Neuronal stem cell (in vitro differentiated cells): Measurements from ENCODE around the gene HCN1.
"Not testable (repeated sequence)": the region's sequence is repeated elsewhere in the genome, so short reads cannot be mapped to it uniquely, and the experiment has no call there.

Experiments used
- DNase-seq: peaks from one replicate; pipeline ENCODE4 v3.0.0-alpha.2; 2013; ENCODE audit warnings: low spot score
- H2AFZ ChIP-seq: one replicate; pipeline ENCODE4 v1.6.1; 2013; ENCODE audit warnings: mild to moderate bottlenecking, low read length, inconsistent platforms
- H2AK5ac ChIP-seq: 2 replicates; pipeline ENCODE4 v1.6.1; 2013; ENCODE audit warnings: low read depth, mild to moderate bottlenecking, inconsistent platforms, low read length, moderate library complexity, mixed read lengths
- H2BK120ac ChIP-seq: 2 replicates; pipeline ENCODE4 v1.6.1; 2013; ENCODE audit warnings: low read depth, mild to moderate bottlenecking, inconsistent platforms, low read length, moderate library complexity, mixed read lengths
- H2BK12ac ChIP-seq: one replicate; pipeline ENCODE4 v1.6.1; 2013; ENCODE audit warnings: low read length, inconsistent platforms
- H2BK15ac ChIP-seq: 2 replicates; pipeline ENCODE4 v1.6.1; 2013; ENCODE audit warnings: mild to moderate bottlenecking, low read length, inconsistent platforms, mixed read lengths
- H2BK5ac ChIP-seq: one replicate; pipeline ENCODE4 v1.6.1; 2013; ENCODE audit warnings: inconsistent platforms, mild to moderate bottlenecking, low read length, moderate library complexity
- H3K14ac ChIP-seq: one replicate; pipeline ENCODE4 v1.6.1; 2013; ENCODE audit warnings: low read length, inconsistent platforms
- H3K18ac ChIP-seq: 2 replicates; pipeline ENCODE4 v1.6.1; 2013; ENCODE audit warnings: low read length, inconsistent platforms
- H3K23ac ChIP-seq: 2 replicates; pipeline ENCODE4 v1.6.1; 2013; ENCODE audit warnings: low read depth, mild to moderate bottlenecking, mixed read lengths, low read length, inconsistent platforms; ENCODE audit not compliant: poor library complexity
- H3K27ac ChIP-seq: replicated peaks from 3 replicates; pipeline ENCODE4 v1.5.1; 2013; ENCODE audit warnings: low read length, inconsistent platforms
- H3K27me3 ChIP-seq, 3 experiments: 2 replicates each; pipeline ENCODE4 v1.6.1; 2013; ENCODE audit warnings: low read length in 3 of 3, mild to moderate bottlenecking in 2 of 3, inconsistent platforms in 1 of 3, low read depth in 1 of 3, mixed read lengths in 1 of 3, moderate library complexity in 1 of 3; ENCODE audit not compliant: control insufficient read depth in 3 of 3, insufficient read depth in 3 of 3
- H3K36me3 ChIP-seq, 2 donors: replicated peaks in 1 of 2; 2 replicates each; pipeline ENCODE4 v1.6.1; 2013; ENCODE audit warnings: low read length in 2 of 2; ENCODE audit not compliant: control insufficient read depth in 2 of 2, insufficient read depth in 2 of 2
- H3K4ac ChIP-seq: 2 replicates; pipeline ENCODE4 v1.6.1; 2013; ENCODE audit warnings: inconsistent platforms, mild to moderate bottlenecking, low read length, moderate library complexity
- H3K4me1 ChIP-seq, 2 donors: 1 replicate in 1 of 2; 2 replicates in 1 of 2; pipeline ENCODE4 v1.6.1; 2013; ENCODE audit warnings: low read length in 2 of 2, low read depth in 1 of 2; ENCODE audit not compliant: control insufficient read depth in 2 of 2, insufficient read depth in 1 of 2
- H3K4me2 ChIP-seq: one replicate; pipeline ENCODE4 v1.6.1; 2013; ENCODE audit warnings: mild to moderate bottlenecking, low read length, inconsistent platforms; ENCODE audit not compliant: insufficient read depth, poor library complexity, severe bottlenecking
- H3K4me3 ChIP-seq, 2 donors: 2 replicates each; pipeline ENCODE4 v1.5.1; 2013; ENCODE audit warnings: low read length in 2 of 2, mild to moderate bottlenecking in 2 of 2, inconsistent platforms in 1 of 2, moderate library complexity in 1 of 2
- H3K79me1 ChIP-seq: one replicate; pipeline ENCODE4 v1.6.1; 2013; ENCODE audit warnings: low read depth, mild to moderate bottlenecking, inconsistent platforms, low read length, moderate library complexity
- H3K9ac ChIP-seq: one replicate; pipeline ENCODE4 v1.6.1; 2013; ENCODE audit warnings: mild to moderate bottlenecking, low read depth, low read length, inconsistent platforms; ENCODE audit not compliant: poor library complexity
- H3K9me3 ChIP-seq, 2 donors: replicated peaks in 1 of 2; 2 replicates each; pipeline versions ENCODE3 to v1.6.1; 2013; ENCODE audit warnings: low read length in 2 of 2, mild to moderate bottlenecking in 2 of 2, inconsistent platforms in 1 of 2, low read depth in 1 of 2, mixed read lengths in 1 of 2, moderate library complexity in 1 of 2; ENCODE audit not compliant: control insufficient read depth in 2 of 2, insufficient read depth in 1 of 2
- H4K8ac ChIP-seq: one replicate; pipeline ENCODE4 v1.6.1; 2013; ENCODE audit warnings: low read depth, mild to moderate bottlenecking, inconsistent platforms, low read length, moderate library complexity
- H4K91ac ChIP-seq: one replicate; pipeline ENCODE4 v1.6.1; 2013; ENCODE audit warnings: low read length, low read depth, mild to moderate bottlenecking, inconsistent platforms; ENCODE audit not compliant: poor library complexity
- WGBS, 2 donors: extraction: QIAGEN DNeasy Blood & Tissue Kit; methylation state at CpG; one replicate each; pipeline ENCODE4 v1.1.7; 2013; ENCODE audit warnings: missing lambda C conversion rate in 2 of 2, mixed read lengths in 1 of 2; ENCODE audit not compliant: insufficient read length in 2 of 2, insufficient replicate concordance in 1 of 2; ENCODE audit errors: extremely low coverage in 2 of 2; 5-methylcytosine and 5-hydroxymethylcytosine counted together

Gene HCN1

DNA sequence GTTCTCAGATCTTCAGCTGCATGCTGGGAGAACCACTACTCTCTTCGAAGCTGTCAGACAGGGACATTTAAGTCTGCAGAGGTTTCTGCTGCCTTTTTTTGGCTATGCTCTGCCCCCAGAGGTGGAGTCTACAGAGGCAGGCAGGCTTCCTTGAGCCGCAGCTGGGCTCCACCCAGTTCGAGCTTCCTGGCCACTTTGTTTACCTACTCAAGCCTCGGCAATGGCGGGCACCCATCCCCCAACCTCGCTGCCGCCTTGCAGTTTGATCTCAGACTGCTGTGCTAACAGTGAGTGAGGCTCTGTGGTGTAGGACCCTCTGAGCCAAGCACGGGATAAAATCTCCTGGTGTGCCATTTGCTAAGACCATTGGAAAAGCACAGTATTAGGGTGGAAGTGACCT, 110.2 kb downstream of the HCN1 start:
- not testable (repeated sequence) for H4K91ac ChIP-seq, H3K79me1 ChIP-seq, H2BK12ac ChIP-seq, H3K27ac ChIP-seq, H2BK15ac ChIP-seq, H2AK5ac ChIP-seq, H3K23ac ChIP-seq, H3K9ac ChIP-seq, H3K4ac ChIP-seq, H3K4me3 ChIP-seq, H3K9me3 ChIP-seq, H2BK5ac ChIP-seq, H3K4me2 ChIP-seq, H2AFZ ChIP-seq, H4K8ac ChIP-seq, H3K4me1 ChIP-seq, H3K27me3 ChIP-seq, H3K14ac ChIP-seq, H2BK120ac ChIP-seq, H3K18ac ChIP-seq, H3K36me3 ChIP-seq, DNase-seq
- WGBS, 2 donors, result no CpG with 5 or more reads among the region's 8 CpGs

DNA sequence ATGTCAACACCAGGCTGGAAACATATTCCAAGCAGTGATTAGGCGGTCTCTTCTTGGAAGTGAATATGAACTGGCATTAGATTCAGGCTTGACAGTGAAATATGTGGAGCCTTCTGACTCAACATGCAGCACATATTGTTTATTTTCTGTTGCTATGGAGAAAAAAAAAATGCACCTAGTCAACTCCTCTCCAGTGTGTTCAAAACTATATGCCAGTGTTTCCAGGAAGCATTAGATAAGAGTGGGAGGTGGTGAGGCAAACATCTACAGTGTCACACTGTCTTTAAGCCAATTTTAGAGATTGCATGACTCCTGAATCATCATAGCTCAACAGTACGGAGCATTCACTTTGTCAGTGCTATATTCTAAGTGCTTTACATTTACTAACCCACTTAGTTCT, 117.9 kb downstream of the HCN1 start:
- Histone ChIP-seq H3K79me1 (no peaks in the 10 kb centered on the region), H3K14ac (no peak overlapping the region), H4K91ac (no peak overlapping the region), H2AK5ac (no peak overlapping the region), H3K23ac (no peak overlapping the region), H3K36me3 (no peaks in the 10 kb centered on the region), H2AFZ (no peak overlapping the region), H3K27ac (no peak overlapping the region), H4K8ac (no peak overlapping the region), H3K4me1 (no peaks in the 10 kb centered on the region), H2BK12ac (no peak overlapping the region), H2BK15ac (no peak overlapping the region), H2BK120ac (no peak overlapping the region), H3K9ac (no peak overlapping the region), H2BK5ac (no peak overlapping the region), H3K4me2 (no peak overlapping the region), H3K18ac (no peak overlapping the region), H3K27me3 (no peaks in the 10 kb centered on the region), H3K9me3 (no peaks in the 10 kb centered on the region), H3K4ac (no peak overlapping the region), H3K4me3 (no peak overlapping the region)
- no peak for DNase-seq
- no CpG with 5 or more reads among the region's 2 CpGs for WGBS, 2 donors

DNA sequence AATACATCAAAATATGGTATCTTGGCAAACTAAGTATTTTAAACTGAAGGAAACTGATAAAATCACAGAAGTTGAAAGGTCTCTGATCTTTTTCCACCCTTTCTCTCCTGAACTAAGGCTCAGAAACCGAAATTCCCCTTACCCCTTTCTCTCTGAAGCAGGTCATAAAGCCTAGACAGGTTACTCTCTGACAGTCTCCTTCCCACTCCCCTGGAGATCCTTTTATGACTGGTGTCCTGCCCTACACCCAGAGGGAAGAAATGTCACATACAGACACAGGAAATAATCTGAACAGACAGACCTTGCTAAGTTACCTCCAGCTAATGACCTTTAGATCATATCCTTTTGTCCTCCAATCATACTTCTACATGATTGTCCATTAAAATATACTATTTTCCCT, 127.4 kb downstream of the HCN1 start:
- WGBS, 2 donors, result no CpG with 5 or more reads among the region's 1 CpG
- Histone ChIP-seq H2AFZ (no peak overlapping the region), H4K8ac (no peak overlapping the region), H2BK12ac (no peak overlapping the region), H2AK5ac (no peak overlapping the region), H3K4me2 (no peak overlapping the region), H3K4me1 (no peaks in the 10 kb centered on the region), H2BK120ac (no peak overlapping the region), H3K9me3 (no peaks in the 10 kb centered on the region), H3K79me1 (no peaks in the 10 kb centered on the region), H2BK15ac (no peak overlapping the region), H3K14ac (no peak overlapping the region), H3K27me3 (no peaks in the 10 kb centered on the region), H3K27ac (no peak overlapping the region), H3K18ac (no peak overlapping the region), H3K36me3 (no peaks in the 10 kb centered on the region), H3K9ac (no peak overlapping the region), H3K4ac (no peak overlapping the region), H3K23ac (no peak overlapping the region), H4K91ac (no peak overlapping the region), H2BK5ac (no peak overlapping the region), H3K4me3 (no peak overlapping the region)
- no peak for DNase-seq

GRCh38 chr5:45542421-45542820, 153.8 kb downstream of the HCN1 start:
- H3K4ac ChIP-seq, result no peak overlapping the region
- H2BK15ac ChIP-seq, result no peak overlapping the region
- no peak overlapping the region for H2BK12ac ChIP-seq
- no peak overlapping the region for H3K27ac ChIP-seq
- H3K4me3 ChIP-seq, result no peak overlapping the region
- no peak overlapping the region for H3K18ac ChIP-seq
- DNase-seq, result no peak
- no peaks in the 10 kb centered on the region for H3K36me3 ChIP-seq
- no peak overlapping the region for H3K14ac ChIP-seq
- no peaks in the 10 kb centered on the region for H3K79me1 ChIP-seq
- no peak overlapping the region for H3K4me2 ChIP-seq
- H4K8ac ChIP-seq, result no peak overlapping the region
- WGBS, 2 donors, result no CpG with 5 or more reads among the region's 3 CpGs
- H2AFZ ChIP-seq, result no peak overlapping the region
- no peak overlapping the region for H3K23ac ChIP-seq
- no peak overlapping the region for H3K9ac ChIP-seq
- H4K91ac ChIP-seq, result no peak overlapping the region
- no peaks in the 10 kb centered on the region for H3K27me3 ChIP-seq
- no peak overlapping the region for H2BK5ac ChIP-seq
- no peak overlapping the region for H2AK5ac ChIP-seq
- no peak overlapping the region for H2BK120ac ChIP-seq
- no peaks in the 10 kb centered on the region for H3K9me3 ChIP-seq
- H3K4me1 ChIP-seq, result no peaks in the 10 kb centered on the region
